Stimulated activated CD4-positive, alpha-beta T cell treated with anti-CD3 and anti-CD28 coated beads, Interleukin-1b, Interleukin-23, amount 100 ng/mL, for 1 hour (primary cell): ENCODE measurements around the gene LTBP2.

Source experiments
- DNase-seq, 2 donors: peaks; one replicate each; pipeline ENCODE4 v3.0.0-alpha.2; 2020; ENCODE audit warnings: low read depth in 2 of 2

LTBP2 gene

DNA sequence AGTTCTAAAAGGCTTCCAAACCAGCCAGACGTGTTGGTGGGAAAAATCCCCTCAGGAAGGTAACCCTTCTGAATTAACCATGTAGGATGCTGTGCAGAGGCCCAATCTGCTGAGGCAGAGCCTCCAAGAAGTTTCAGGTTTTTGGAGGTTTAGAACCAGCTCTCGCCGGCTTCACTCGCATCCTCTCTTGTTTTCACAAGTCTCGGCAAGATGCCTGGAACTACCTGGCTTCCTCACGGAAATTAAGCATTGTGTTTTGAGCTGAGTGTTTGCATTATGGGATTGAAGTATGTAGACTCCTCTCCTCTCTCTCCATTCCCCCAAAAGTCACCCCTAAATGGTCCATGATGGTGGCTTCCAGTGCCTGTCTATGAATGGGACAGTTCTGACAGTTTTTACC lies 20.6 kb downstream of the LTBP2 start:
- no peak for DNase-seq

DNA sequence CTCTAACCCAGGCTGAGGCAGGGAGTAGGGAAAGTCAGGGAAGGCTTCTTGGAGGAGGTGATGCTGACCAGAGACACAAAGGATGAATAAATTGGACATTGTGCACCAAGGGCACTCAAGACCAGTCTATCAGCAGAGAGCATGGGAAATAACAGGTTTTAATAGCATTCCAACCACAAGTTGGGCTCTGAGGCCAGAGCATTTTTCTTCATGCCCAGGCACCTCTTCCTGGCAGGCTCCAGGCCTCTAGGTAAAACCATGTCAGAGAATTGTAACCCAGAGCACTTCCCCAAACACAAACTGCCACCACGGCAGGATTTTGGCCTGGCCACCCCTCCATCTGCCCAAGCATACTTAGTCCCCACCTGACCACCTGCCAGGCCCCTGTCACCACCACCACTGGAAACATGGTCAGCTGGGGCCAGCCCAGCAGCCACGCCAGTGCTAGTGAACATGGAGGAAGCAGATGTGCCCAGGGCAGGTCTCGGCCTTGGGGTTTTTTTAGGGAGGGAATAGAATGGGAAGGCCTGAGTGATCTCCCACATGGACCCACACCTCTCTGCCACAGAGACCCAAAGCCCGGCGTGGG lies 22.7 kb downstream of the LTBP2 start:
- no peak for DNase-seq

DNA sequence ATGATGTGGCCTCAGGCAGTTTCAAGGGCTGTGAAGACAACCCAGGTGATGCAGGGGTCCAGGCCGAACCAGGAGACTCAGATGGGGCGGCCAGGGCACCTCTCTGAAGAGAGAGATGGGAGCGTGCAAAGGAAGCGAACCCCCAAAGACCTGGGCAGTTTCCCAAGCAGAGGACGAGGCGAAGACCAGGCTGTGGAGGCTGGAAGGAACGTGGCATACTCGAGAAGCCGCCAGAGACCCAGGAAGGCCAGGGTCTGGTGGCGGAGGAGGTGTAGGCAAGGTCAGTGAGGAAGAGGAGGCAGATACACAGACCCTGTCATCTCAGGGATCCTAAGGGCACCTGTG lies 24.7 kb downstream of the LTBP2 start:
- no peak for DNase-seq

DNA sequence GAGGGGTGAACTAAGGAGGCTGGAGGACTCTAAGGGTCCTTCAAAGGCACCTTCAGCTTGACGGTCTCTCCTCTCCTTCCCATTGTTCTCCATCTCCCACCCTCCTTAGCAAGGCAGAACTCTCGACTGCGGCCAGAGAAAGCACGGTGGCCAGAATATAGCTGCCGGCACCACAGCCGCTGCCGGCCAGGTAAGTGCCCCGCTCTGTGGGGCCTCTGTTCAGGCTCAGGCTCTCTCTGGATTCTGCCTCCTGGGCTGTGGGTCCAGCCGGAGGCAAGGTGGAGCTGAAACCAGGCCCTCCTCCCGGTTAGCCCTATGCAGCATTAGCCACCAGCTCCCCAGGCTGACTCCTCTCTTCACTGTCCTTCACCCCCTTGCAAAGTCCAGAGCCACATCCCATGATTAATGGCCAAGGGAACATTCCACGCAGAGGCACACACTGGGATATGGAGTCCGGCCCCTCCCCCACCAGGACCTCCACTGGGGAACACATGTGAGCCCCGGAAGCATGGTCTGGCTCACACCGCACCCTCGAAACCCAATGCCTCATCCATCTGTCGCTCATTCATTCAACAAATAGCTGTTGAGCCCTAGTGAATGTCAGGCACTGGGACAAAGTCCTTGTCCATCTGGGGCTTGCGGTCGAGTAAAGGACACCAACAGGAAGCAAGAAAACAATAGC lies 25.2 kb downstream of the LTBP2 start:
- DNase-seq = no peak

DNA sequence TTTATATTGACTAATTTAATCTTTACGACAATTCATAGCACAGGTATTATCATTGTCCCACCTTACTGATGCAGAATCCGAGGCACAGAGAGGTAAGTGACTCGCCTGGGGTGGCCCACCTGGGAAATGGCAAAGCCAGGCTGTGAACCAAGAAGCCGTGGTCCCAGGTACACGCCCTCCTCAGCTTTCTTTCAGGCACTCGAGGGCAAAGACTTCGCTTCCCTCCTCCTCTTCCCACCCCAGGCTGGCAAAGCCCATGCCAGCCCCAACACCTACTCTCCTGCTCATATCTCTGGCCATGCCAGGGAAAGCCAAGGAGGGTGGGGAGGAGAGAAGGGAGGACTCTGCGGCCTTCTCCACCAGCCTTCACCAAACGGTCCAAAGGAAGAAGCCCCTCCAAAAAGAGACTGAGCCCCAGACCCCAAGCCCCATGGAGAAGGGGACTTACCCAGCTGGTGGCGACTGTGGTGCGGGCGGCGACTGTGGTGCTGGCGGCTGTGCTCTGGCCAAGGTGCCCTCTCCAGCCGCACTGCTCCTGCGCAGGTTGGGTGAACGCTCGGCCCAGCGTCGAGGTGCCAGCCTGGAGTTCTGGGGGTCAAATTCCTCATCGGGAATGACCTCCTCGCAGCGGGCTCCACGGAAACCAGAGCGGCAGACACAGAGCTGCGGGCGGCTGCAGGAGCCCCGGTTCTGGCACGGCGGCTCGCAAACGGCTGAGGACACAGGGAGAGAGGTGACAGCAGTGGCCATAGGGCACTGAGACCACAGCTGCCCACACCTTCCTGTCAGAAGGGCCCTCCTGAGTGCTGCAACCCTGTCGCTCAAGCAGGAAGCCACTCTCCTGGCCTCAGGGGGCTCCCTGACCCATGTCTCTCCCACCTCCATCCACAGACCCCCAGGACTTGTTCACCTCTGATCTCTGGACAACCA lies 26.4 kb downstream of the LTBP2 start:
- DNase-seq = no peak

DNA sequence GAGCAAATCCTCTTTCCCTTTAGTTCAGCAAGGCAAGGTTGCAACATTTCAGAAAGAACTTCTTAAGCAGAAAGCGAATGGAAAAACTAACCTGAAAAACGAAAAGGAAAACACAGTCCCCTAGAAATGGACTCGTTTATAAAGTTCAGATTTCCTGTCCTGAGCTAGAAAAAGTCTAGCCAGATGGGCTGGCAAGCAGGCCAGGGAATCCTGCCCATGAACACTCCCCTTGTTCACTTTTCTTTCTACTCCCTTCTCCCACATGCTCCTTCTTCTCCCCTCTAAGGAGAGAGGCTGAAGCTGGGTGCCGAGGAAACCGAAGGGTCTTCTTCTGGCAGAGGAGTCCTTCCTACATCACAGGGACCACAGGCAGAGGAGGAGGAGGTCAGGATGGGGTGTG lies 27.1 kb downstream of the LTBP2 start:
- DNase-seq = no peak

DNA sequence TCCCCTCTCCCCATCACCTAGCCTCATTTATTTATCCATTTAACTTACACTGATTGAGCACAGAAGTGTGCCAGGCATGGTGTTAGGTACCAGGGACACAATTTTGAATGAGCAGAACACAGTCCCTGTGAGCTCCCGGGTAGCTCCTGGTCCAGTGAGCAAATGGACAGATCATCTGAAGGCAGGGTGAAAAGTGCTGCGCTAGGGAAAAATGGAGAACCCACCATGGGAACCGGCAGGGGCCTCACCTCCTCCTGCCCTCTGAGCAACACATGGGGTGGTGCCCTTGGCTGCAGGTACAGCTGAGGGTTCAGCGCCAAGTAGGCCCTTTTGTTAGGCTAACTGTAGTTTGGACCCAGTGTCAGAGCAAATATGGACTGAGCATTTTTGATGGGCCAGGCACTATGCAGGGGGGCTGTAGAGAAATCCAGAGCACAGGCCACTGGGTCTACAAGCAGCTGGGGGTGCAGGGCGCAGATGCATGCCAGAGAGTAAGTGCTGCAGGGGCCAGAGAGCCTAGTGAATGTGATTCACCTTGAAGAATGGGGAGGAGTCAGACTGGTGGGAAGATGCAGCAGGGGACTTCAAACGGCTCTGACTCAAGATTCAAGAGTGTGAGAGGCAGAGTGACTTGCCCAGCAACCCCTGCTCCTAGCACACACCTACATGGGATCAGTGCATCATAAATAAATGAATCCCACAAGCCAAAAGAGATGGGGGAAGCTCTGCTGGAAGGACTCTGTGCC lies 28.2 kb downstream of the LTBP2 start:
- no peak for DNase-seq

DNA sequence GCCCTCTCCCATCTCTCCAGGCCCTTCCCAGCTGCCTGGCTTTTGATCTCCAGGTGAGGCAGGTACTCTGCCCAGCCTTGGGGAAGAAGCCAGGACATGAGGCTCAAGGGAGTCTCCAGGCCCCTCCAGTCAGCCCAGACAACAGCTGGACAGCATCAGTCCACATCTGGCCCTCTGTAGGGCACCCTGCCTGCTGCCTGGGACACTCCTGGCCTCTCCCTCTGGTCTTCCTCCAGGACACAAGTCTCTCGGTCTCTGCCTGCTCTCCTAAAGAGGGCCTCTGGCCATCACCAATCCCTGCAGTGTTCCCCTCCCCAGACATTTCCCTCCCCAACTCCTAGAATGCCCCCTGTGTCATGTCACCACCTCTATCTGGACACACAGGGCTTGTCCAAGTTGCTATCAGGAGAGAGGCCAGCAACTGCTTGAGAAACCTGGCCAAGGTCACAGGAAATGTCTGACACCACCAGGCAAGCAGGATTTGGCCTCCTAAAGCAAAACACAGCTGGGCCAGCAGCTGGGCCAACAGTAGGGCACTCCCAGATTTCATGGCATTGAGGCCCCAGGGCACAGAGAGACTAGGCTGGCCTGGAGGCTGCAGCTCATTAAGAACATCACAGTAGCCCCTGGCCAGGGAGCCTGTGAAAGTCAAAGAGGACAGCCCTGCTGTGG lies 29.0 kb downstream of the LTBP2 start:
- DNase-seq = no peak

DNA sequence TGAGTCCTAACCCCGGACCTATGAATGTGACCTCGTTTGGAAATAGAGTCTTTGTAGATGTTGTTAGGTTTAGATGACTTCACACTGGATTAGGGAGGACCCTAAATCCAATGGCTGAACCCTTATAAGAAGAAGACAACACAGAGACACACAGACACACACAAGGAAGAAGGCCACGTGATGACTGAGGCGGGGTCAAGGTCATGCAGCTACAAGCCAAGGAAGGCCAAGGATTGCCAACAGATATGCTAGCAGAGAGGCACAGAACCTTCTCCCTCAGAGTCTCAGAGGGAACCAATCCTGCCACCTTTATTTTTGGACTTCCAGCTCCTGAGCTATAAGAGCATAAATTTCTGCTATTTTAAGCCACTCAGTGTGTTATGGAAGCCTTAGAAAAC lies 31.8 kb downstream of the LTBP2 start:
- no peak for DNase-seq

DNA sequence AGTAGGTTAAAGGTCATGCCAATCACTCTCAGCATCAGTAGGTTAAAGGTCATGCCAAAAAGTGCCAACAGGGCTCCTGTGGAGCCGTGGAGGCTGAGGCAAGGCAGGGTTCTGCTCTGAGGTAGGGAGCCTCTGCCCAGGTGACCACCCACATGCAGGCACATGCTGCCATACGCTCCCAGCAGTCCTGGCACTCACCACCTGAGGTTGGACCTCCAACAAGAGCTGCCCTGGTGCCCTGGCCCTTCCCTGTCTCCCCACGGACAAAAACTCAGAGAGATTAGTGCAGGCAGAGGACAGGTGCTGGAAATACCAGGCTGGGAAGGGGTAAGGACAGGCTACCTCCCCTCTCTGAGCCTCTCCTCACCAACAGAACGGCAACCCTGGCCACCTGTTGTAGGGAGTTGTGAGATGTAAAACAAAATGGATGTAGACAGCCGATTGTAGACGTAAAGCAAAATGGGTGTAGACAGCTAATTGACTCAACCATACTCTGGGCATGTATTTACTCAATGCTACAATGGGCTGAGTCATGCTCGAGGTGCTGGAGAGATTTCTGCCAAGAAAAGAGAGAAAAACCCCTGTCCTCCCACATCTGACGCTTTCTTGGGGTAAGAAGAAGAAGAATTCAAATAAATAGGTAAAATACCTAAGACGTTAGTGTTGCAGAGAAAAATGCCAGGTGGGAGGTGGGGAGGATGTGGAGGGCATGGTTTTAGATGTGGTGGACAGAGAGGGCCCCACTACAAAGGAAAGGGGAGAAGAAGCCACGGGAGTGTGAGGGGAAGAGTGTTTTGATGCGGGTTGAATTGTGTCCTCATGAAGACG lies 32.4 kb downstream of the LTBP2 start:
- no peak for DNase-seq

DNA sequence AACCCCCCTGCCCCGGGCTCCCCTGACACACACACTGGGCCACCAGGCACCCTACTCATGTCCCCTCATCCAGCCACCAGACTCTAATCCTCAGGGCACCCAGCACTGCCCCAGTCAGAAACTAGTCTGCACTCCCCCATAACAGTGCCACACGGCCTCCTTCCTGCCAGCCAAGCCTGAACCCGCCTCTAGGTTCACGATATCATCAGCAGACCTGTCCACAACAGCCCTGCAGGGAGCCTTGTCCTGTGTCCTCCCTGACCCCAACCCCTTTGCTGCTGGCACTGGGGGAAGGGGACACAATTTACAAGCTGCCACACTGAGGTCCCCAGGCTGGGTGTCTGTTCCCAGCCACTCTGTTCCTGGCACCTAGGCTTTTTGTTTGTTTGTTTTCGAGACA lies 33.6 kb downstream of the LTBP2 start:
- no peak for DNase-seq

DNA sequence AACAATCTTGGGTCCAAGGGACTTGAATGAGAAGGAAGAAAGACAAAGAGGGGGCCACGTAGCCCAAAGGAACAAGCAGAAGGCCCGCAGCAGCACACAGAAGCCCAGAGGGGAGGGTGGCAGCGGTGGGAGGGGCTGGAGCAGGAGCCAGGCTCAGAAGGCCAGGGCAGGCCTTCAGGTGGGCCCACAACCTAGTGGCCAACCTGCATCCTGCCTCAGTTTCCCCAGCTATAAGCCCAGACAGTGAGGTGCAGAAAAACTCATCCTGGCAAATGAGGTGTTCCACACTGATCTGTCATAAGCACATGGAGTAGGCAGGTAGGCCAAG lies 34.1 kb downstream of the LTBP2 start:
- no peak for DNase-seq

DNA sequence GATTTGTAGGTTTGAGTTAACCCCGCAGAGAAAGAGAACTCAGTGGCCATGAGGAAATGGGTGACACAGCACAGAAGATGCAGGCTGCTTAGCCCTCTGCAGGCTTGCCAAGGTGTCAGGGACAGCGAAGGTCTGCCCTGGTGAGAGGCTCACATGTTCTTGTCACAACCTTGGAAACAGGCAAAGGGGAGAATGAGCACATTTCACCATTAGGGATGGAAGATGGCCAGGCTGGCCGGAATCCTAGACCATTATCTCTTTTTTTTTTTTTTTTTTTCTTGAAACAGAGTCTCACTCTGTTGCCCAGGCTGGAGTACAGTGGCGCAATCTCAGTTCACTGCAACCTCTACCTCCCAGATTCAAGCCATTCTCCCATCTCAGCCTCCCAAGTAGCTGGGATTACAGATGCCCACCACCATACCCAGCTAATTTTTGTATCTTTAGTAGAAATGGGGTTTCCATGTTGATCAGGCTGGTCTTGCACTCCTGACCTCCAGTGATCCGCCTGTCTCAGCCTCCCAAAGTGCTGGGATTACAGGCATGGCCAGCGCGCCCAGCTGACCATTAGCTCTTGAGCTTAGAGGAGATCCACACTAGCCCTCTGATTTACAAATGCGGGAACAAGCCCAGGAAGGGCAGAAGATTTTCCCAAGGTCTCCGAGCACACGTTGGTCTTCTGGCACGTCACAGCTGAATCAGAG lies 34.6 kb downstream of the LTBP2 start:
- no peak for DNase-seq

DNA sequence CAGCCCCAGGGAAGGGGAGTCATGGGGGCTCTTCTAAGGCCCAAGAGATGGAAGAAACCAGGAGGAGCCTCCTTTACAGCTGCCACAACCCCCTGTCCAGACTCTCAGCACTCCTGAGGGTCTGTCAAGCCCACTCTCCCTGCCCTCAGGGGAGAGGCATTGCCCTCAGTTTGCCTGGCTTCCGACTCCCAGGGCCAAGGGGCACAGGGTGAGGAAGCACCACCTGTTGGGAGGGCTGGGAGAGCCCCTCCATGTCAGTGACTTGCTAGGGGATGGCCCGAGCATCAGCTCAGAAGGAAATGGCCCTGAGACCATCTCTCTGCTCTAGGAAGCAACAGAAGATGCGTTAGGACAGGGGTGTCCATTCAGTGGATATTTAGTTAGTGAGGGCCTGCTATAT lies 36.1 kb downstream of the LTBP2 start:
- DNase-seq = no peak

DNA sequence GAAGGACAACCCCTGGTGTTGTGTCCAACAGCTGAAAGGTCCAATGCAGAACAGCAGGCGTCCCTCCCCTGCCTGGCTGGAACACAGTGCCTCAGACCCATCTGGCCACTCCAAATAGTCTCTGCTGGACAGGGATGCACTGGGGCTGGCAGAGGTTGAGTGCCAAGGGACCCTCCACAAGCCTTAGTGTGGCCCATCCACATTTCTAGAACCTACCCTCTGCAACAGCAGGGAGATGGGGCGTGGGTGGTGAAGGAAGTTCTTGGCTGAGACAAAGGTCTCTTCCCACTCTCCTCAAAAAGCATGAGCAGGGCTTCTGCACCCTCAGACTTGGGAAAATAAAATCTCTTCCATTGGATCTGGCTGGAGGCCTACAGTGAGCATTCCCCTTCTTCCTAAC lies 36.5 kb downstream of the LTBP2 start:
- no peak for DNase-seq

DNA sequence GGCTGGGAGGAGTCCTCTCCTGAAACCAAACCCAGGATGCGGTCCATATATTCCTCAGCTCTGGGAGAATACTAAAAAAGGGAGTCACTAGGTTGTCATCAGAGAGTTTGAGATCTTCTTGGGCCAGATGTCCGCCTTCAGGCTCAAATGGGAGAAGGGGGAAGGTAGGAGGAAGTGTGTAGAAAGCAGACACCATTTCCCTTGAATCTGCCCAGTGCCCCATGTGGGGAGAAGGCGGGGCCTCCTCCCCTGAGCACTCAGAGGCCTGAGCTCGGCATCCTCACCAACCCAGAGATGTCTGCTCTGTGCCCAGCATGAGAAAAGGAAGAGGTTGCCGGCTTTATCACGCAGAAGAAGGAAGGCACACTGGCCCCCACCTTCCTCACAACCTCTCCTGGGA lies 37.3 kb downstream of the LTBP2 start:
- no peak for DNase-seq

DNA sequence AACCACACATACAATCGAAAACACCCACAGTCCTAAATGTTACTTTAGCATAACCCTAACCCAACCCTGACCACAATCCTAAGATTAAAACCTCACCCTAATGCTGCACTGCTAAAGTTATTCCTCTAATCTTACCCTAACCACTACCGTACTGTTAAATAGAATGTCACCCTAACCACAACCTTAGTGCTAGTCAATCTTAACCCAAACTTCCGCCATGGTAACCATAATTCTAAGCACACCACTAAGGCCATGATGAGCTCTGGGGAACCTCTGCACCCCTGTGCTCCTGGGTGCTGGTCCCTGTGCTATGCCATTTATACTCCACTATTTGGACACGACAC lies 38.0 kb downstream of the LTBP2 start:
- no peak for DNase-seq

DNA sequence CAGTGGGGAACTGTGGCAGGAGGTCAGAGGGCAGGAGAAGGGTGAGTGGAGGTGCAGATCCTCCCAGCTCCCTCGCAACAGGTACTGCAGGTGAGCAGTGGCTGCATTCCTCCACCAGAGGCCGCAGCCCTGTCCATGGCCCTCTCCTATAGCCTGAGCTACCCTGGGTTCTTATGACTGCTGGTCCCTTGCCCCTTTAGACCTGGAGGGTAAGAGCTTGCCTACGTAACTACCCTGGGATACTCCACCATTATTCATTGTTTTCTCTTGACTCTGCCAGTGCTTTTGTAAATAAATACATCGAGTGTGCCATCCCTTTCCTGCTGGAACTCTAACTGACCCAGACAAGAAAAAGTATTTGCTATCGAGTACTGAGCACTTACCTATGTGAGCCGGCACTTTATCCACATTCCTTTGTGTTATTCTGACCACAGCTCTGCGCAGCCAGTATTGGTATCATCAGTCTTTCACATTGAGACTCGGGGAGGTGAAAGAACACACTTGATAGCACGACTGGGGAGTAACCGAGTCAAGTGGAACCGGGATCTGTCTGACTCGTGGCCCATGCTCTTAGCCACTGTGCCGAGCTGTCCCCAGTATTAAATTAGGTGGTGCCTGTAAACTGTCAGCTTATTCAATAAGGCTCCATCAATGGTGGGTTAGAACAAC lies 38.5 kb downstream of the LTBP2 start:
- DNase-seq = no peak

DNA sequence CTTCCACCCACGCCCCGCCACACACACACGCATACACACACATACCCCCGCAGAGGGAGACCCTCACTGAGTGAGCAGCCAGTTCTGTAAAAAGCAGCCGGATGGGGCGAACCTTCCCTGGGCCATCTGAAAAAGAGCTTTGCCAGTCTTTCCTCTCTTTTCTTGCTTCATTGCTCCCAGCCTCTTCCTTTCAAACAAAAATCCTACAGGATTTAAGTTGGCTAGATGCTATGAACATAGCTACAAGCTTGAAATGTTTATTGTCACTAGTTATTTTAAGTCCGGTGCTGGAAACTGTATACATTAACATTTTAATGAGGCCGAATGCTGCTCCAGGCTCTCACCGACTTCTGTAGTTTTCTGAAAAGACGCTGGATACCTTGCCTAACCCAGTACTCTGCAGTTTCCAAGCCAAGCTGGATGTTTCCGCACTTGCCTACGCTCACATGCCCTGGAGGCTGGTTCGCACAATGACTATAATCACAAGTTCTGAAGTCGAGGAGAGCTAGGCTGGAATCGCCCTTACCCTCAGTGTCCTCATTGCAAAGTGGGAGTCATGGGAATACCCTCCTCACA lies 39.2 kb downstream of the LTBP2 start:
- no peak for DNase-seq
